DMS53 treated with DMSO at 0.1 percent for 48 hours (cell line): ENCODE measurements around the gene NEURL4.

Experiments used
- DNase-seq: peaks from one replicate; lab custom pipeline; 2025; ENCODE audit not compliant: unreplicated experiment; lab: John Stamatoyannopoulos, UW

NEURL4 gene

DNA sequence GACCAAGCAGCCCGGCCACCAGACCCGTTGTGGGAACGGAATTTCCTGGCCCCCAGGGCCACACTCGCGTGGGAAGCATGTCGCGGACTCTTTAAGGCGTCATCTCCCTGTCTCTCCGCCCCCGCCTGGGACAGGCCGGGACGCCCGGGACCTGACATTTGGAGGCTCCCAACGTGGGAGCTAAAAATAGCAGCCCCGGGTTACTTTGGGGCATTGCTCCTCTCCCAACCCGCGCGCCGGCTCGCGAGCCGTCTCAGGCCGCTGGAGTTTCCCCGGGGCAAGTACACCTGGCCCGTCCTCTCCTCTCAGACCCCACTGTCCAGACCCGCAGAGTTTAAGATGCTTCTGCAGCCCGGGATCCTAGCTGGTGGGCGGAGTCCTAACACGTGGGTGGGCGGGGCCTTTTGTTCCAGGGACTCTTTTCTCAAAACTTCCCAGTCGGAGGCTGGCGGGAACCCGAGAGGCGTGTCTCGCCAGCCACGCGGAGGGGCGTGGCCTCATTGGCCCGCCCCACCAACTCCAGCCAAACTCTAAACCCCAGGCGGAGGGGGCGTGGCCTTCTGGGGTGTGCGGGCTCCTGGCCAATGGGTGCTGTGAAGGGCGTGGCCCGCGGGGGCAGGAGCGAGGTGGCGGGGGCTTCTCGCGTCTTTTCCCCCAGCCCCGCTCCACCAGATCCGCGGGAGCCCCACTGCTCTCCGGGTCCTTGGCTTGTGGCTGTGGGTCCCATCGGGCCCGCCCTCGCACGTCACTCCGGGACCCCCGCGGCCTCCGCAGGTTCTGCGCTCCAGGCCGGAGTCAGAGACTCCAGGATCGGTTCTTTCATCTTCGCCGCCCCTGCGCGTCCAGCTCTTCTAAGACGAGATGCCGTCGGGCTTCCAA is 47.8 kb downstream of the NEURL4 start, which contains the start of gene SLC2A4:
SLC2A4 (plus strand) TSS at position 645 of the 879 bp plus-strand sequence; CDS start at position 862, 217 bp downstream.
- DNase-seq = peak; percentile 84

DNA sequence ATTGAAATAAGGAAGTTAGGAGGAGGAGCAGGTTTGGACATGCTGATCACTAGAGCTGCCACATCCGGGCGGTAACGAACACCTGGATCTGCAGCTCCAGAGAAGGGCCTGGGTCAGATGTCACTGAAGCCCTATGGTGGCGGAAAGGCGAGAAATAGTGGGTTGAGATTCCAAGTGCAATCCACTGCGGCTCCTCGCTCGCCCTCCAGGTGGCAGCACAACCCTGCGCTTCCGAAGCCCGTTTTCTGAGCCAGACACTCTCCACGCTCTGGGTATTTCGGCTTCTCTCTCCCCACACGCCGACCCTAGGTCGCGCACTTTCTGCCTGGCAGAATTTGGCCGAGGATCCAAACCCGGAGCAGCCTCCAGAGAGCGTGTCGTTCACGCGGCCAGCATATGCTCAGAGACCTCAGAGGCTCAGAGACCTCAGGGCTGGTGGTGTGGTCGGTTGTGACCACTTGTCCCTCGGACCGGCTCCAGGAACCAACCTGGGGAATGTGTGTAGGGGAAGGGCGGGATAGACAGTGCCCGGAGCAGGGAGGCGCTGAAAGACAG is 48.5 kb downstream of the NEURL4 start:
- peak; percentile 94 for DNase-seq

DNA sequence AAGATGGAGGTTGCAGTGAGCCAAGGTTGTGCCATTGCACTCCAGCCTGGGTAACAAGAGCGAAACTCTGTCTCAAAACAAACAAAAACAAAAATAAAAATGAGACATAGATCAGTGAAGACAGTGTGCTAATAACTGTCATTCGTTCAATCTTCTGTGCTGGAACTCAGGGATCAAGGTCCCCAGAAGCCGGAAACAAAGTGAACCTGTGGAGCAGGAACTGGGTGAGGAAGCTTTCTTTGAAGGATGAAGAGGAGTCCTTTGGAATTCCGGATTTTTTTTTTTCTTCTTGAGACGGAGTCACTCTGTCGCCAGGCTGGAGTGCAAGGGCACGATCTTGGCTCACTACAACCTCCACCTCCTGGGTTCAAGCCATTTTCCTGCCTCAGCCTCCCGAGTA is 49.7 kb downstream of the NEURL4 start:
- no peak for DNase-seq

DNA sequence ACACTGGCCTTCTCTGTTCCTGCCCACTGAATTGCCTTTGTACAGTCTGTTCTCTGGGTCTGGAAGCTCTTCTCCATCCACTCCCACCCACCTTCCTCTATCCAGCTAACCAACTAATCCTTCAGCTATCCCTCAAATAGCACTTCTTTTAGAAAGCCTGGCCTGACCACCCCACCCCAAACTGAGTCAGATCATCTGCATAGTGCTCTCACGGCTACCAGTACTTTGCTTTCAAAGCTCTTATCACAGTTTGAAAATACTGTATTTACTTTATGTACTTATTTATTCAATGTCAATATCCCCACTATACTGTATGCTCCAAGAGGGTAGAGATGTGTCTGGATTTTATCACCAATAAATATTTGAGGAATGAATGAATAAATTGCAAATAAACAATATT is 62.4 kb downstream of the NEURL4 start:
- no peak for DNase-seq
